ENCODE results near the gene CDK7. TPM values are rescaled to one million over a fixed set of nuclear protein-coding genes. Genes with fewer than 3 reads are reported as not detected.
"Not testable (repeated sequence)": the region's sequence is repeated elsewhere in the genome, so short reads cannot be mapped to it uniquely, and the experiment has no call there.

CDK7 gene
- polyA plus RNA-seq, 4 donors: 25.7 to 46.3 (median 41.9) TPM

GRCh38 chr5:69231851-69232250 is 2.8 kb upstream of the CDK7 start:
- no peak for DNase-seq (ENCODE audit: low read depth in 4 of 4, low spot score in 3 of 4)

GRCh38 chr5:69236733-69237132 is 2.0 kb downstream of the CDK7 start:
- not testable (repeated sequence) for DNase-seq (ENCODE audit: low read depth in 4 of 4, low spot score in 3 of 4)

GRCh38 chr5:69237877-69238276 is 3.2 kb downstream of the CDK7 start:
- no peak for DNase-seq (ENCODE audit: low read depth in 4 of 4, low spot score in 3 of 4)

GRCh38 chr5:69238760-69239251 is 4.1 kb downstream of the CDK7 start:
- DNase-seq (ENCODE audit: low read depth in 4 of 4, low spot score in 3 of 4): no peak

GRCh38 chr5:69242215-69242927 is 7.7 kb downstream of the CDK7 start:
- no peak for DNase-seq (ENCODE audit: low read depth in 4 of 4, low spot score in 3 of 4)

GRCh38 chr5:69245031-69245430 is 10.3 kb downstream of the CDK7 start:
- no peak for DNase-seq (ENCODE audit: low read depth in 4 of 4, low spot score in 3 of 4)

- no peak for DNase-seq (ENCODE audit: low read depth in 4 of 4, low spot score in 3 of 4)
These were observed 13.3 kb downstream of the CDK7 start for GRCh38 chr5:69248019-69248418.

GRCh38 chr5:69250593-69250992 is 15.9 kb downstream of the CDK7 start:
- DNase-seq (ENCODE audit: low read depth in 4 of 4, low spot score in 3 of 4): no peak

GRCh38 chr5:69252437-69252836 is 17.8 kb downstream of the CDK7 start:
- DNase-seq (ENCODE audit: low read depth in 4 of 4, low spot score in 3 of 4): no peak

GRCh38 chr5:69255940-69256339 is 21.3 kb downstream of the CDK7 start:
- not testable (repeated sequence) for DNase-seq (ENCODE audit: low read depth in 4 of 4, low spot score in 3 of 4)

- no peak for DNase-seq (ENCODE audit: low read depth in 4 of 4, low spot score in 3 of 4)
These were observed 22.9 kb downstream of the CDK7 start for GRCh38 chr5:69257577-69257976.

- DNase-seq (ENCODE audit: low read depth in 4 of 4, low spot score in 3 of 4): no peak
These were observed 26.3 kb downstream of the CDK7 start for GRCh38 chr5:69261034-69261433.

- DNase-seq (ENCODE audit: low read depth in 4 of 4, low spot score in 3 of 4): no peak
These were observed 31.2 kb downstream of the CDK7 start for GRCh38 chr5:69265931-69266330.

- DNase-seq (ENCODE audit: low read depth in 4 of 4, low spot score in 3 of 4): no peak
These were observed 34.2 kb downstream of the CDK7 start for GRCh38 chr5:69268899-69269298.

- no peak for DNase-seq (ENCODE audit: low read depth in 4 of 4, low spot score in 3 of 4)
These were observed 36.2 kb downstream of the CDK7 start for GRCh38 chr5:69270840-69271239.

GRCh38 chr5:69271376-69271775 is 36.7 kb downstream of the CDK7 start:
- no peak for DNase-seq (ENCODE audit: low read depth in 4 of 4, low spot score in 3 of 4)

GRCh38 chr5:69275563-69275962 is 40.9 kb downstream of the CDK7 start:
- DNase-seq (ENCODE audit: low read depth in 4 of 4, low spot score in 3 of 4): no peak

- no peak for DNase-seq (ENCODE audit: low read depth in 4 of 4, low spot score in 3 of 4)
These were observed 41.9 kb downstream of the CDK7 start for GRCh38 chr5:69276422-69277174.

GRCh38 chr5:69279517-69279916 is 44.8 kb downstream of the CDK7 start:
- no peak for DNase-seq (ENCODE audit: low read depth in 4 of 4, low spot score in 3 of 4)

GRCh38 chr5:69281114-69281513 is 46.4 kb downstream of the CDK7 start:
- DNase-seq (ENCODE audit: low read depth in 4 of 4, low spot score in 3 of 4): no peak

- no peak for DNase-seq (ENCODE audit: low read depth in 4 of 4, low spot score in 3 of 4)
These were observed 49.5 kb downstream of the CDK7 start for GRCh38 chr5:69284203-69284602.
